Measurements from ENCODE around the gene LILRB4. TPM values are rescaled to one million over a fixed set of nuclear protein-coding genes. Genes with fewer than 3 reads are reported as not detected.
"Not testable (repeated sequence)": the region's sequence is repeated elsewhere in the genome, so short reads cannot be mapped to it uniquely, and the experiment has no call there.

The LILRB4 gene

GRCh38 chr19:54708781-54709180, 46.0 kb downstream of the LILRB4 start:
- Histone ChIP-seq H4K91ac (ENCODE audit: low read length) (no peak overlapping the region), H3K4ac (ENCODE audit: low read depth in 1 of 2, low read length in 2 of 2) (no peak overlapping the region), H3K79me1 (replicated peaks; ENCODE audit: low read length, poor library complexity, severe bottlenecking) (no peaks in the 10 kb centered on the region), H2AFZ (ENCODE audit: low read depth, low read length) (no peak overlapping the region), H3K4me2 (ENCODE audit: low read length, poor library complexity, severe bottlenecking) (no peak overlapping the region), H3K27ac (ENCODE audit: low read length, poor library complexity, severe bottlenecking) (no peak overlapping the region), H3K9ac (ENCODE audit: low read length) (no peak overlapping the region), H3K9me3 (ENCODE audit: control insufficient read depth, low read length) (no peaks in the 10 kb centered on the region), H2BK15ac (ENCODE audit: low read depth, poor library complexity, severe bottlenecking) (no peak overlapping the region), H2BK5ac (ENCODE audit: low read depth, low read length, poor library complexity, severe bottlenecking) (no peak overlapping the region), H2AK5ac (ENCODE audit: low read length, severe bottlenecking) (no peak overlapping the region), H3K36me3 (ENCODE audit: control insufficient read depth in 1 of 2, insufficient read depth in 2 of 2, low read depth in 1 of 2, low read length in 2 of 2) (no peaks in the 10 kb centered on the region), H3K23ac (ENCODE audit: low read length in 2 of 2) (no peak overlapping the region), H3K14ac (ENCODE audit: low read length in 2 of 2) (no peak overlapping the region), H4K8ac (ENCODE audit: low read length) (no peak overlapping the region), H2BK12ac (ENCODE audit: low read length in 2 of 2) (no peak overlapping the region), H3K27me3 (ENCODE audit: control insufficient read depth in 1 of 2, insufficient read depth in 1 of 2, low read length in 2 of 2) (no peaks in the 10 kb centered on the region), H3K4me3 (ENCODE audit: insufficient read depth in 1 of 2, low read depth in 1 of 2, low read length in 2 of 2) (no peak overlapping the region), H3K18ac (ENCODE audit: low read depth in 1 of 2, low read length in 2 of 2) (no peak overlapping the region), H2BK120ac (ENCODE audit: low read depth, low read length) (no peak overlapping the region), H3K4me1 (ENCODE audit: control insufficient read depth, insufficient read depth, low read depth, low read length) (no peaks in the 10 kb centered on the region)
- 92% methylated on average over 7 of the region's 7 CpGs for WGBS
- DNase-seq, result no peak

- no peaks in the 10 kb centered on the region for H3K9me3 ChIP-seq (ENCODE audit: control insufficient read depth, low read length)
- H3K23ac ChIP-seq (ENCODE audit: low read length in 2 of 2), result no peak overlapping the region
- no peak overlapping the region for H3K18ac ChIP-seq (ENCODE audit: low read depth in 1 of 2, low read length in 2 of 2)
- H4K91ac ChIP-seq (ENCODE audit: low read length), result no peak overlapping the region
- H3K36me3 ChIP-seq (ENCODE audit: control insufficient read depth in 1 of 2, insufficient read depth in 2 of 2, low read depth in 1 of 2, low read length in 2 of 2), result no peaks in the 10 kb centered on the region
- H3K27ac ChIP-seq (ENCODE audit: low read length, poor library complexity, severe bottlenecking), result no peak overlapping the region
- H3K14ac ChIP-seq (ENCODE audit: low read length in 2 of 2), result no peak overlapping the region
- WGBS, result 60% methylated on average over 11 of the region's 18 CpGs
- no peaks in the 10 kb centered on the region for H3K27me3 ChIP-seq (ENCODE audit: control insufficient read depth in 1 of 2, insufficient read depth in 1 of 2, low read length in 2 of 2)
- H2AK5ac ChIP-seq (ENCODE audit: low read length, severe bottlenecking), result no peak overlapping the region
- H3K79me1 ChIP-seq (replicated peaks; ENCODE audit: low read length, poor library complexity, severe bottlenecking), result no peaks in the 10 kb centered on the region
- DNase-seq, result no peak
- no peak overlapping the region for H2BK5ac ChIP-seq (ENCODE audit: low read depth, low read length, poor library complexity, severe bottlenecking)
- no peak overlapping the region for H2BK12ac ChIP-seq (ENCODE audit: low read length in 2 of 2)
- no peak overlapping the region for H3K4ac ChIP-seq (ENCODE audit: low read depth in 1 of 2, low read length in 2 of 2)
- no peaks in the 10 kb centered on the region for H3K4me1 ChIP-seq (ENCODE audit: control insufficient read depth, insufficient read depth, low read depth, low read length)
- H3K4me3 ChIP-seq (ENCODE audit: insufficient read depth in 1 of 2, low read depth in 1 of 2, low read length in 2 of 2), result no peak overlapping the region
- H2BK15ac ChIP-seq (ENCODE audit: low read depth, poor library complexity, severe bottlenecking), result no peak overlapping the region
- H3K9ac ChIP-seq (ENCODE audit: low read length), result no peak overlapping the region
- no peak overlapping the region for H2AFZ ChIP-seq (ENCODE audit: low read depth, low read length)
- no peak overlapping the region for H2BK120ac ChIP-seq (ENCODE audit: low read depth, low read length)
- no peak overlapping the region for H3K4me2 ChIP-seq (ENCODE audit: low read length, poor library complexity, severe bottlenecking)
- no peak overlapping the region for H4K8ac ChIP-seq (ENCODE audit: low read length)
Measured at GRCh38 chr19:54709212-54709948, 46.6 kb downstream of the LILRB4 start.

GRCh38 chr19:54709956-54710355, 47.2 kb downstream of the LILRB4 start:
- H3K23ac ChIP-seq (ENCODE audit: low read length in 2 of 2); H3K36me3 ChIP-seq (ENCODE audit: control insufficient read depth in 1 of 2, insufficient read depth in 2 of 2, low read depth in 1 of 2, low read length in 2 of 2); H3K4ac ChIP-seq (ENCODE audit: low read depth in 1 of 2, low read length in 2 of 2); DNase-seq; H3K9me3 ChIP-seq (ENCODE audit: control insufficient read depth, low read length); H4K8ac ChIP-seq (ENCODE audit: low read length); H2BK15ac ChIP-seq (ENCODE audit: low read depth, poor library complexity, severe bottlenecking); H3K18ac ChIP-seq (ENCODE audit: low read depth in 1 of 2, low read length in 2 of 2); H2BK5ac ChIP-seq (ENCODE audit: low read depth, low read length, poor library complexity, severe bottlenecking); H3K14ac ChIP-seq (ENCODE audit: low read length in 2 of 2); H3K9ac ChIP-seq (ENCODE audit: low read length); H3K79me1 ChIP-seq (replicated peaks; ENCODE audit: low read length, poor library complexity, severe bottlenecking); H3K27ac ChIP-seq (ENCODE audit: low read length, poor library complexity, severe bottlenecking); H2BK12ac ChIP-seq (ENCODE audit: low read length in 2 of 2); H2AFZ ChIP-seq (ENCODE audit: low read depth, low read length); H2BK120ac ChIP-seq (ENCODE audit: low read depth, low read length); H4K91ac ChIP-seq (ENCODE audit: low read length); H3K4me3 ChIP-seq (ENCODE audit: insufficient read depth in 1 of 2, low read depth in 1 of 2, low read length in 2 of 2); H3K27me3 ChIP-seq (ENCODE audit: control insufficient read depth in 1 of 2, insufficient read depth in 1 of 2, low read length in 2 of 2); H3K4me2 ChIP-seq (ENCODE audit: low read length, poor library complexity, severe bottlenecking); H3K4me1 ChIP-seq (ENCODE audit: control insufficient read depth, insufficient read depth, low read depth, low read length); H2AK5ac ChIP-seq (ENCODE audit: low read length, severe bottlenecking): not testable (repeated sequence)
- WGBS, result 64% methylated on average over 9 of the region's 13 CpGs

Small RNA genes within 50 kb of the gene (small RNA-seq; reads per million reads assigned to genes)
- gene AC245036.3 (ENCODE audit: low read depth), result not detected
- gene AC245128.2 (ENCODE audit: low read depth), result not detected
- gene MIR8061 (ENCODE audit: low read depth), result not detected
